ENCODE results near the gene FAM118B. TPM values are rescaled to one million over a fixed set of nuclear protein-coding genes. Genes with fewer than 3 reads are reported as not detected.
A peak's percentile ranks its signal among the peaks of the same experiment; 100 is the strongest.

The FAM118B gene
- total RNA-seq, 2 donors from 2014 or later: 6.7 to 36.9 TPM

GRCh38 chr11:126310992-126311310, 99.4 kb downstream of the FAM118B start:
- intact Hi-C loops (cut with DNase I): loop anchor here (5.0 kb wide), 1 partner anchor 166 kb away; no protein-coding TSS in a partner anchor
- DNase-seq: no peak
- H3K27ac ChIP-seq: no peak overlapping the region

GRCh38 chr11:126311401-126312291, 100.1 kb downstream of the FAM118B start:
- TF ChIP-seq POLR2A (IDR thresholded peaks at IDR 0.05) (no peak), CTCF (IDR thresholded peaks at IDR 0.05) (peak in 1 of 7 experiments; percentile 10)
- H3K4me3 ChIP-seq: no peak overlapping the region
- DNase-seq (no peak), ATAC-seq (no peak)
- H3K9me3 ChIP-seq: no peaks in the 10 kb centered on the region
- H3K27ac ChIP-seq: no peak overlapping the region
- intact Hi-C loops (cut with DNase I): loop anchor here (5.0 kb wide), 1 partner anchor 166 kb away; no protein-coding TSS in a partner anchor
- peaks cover 6% of the 10 kb centered on the region for H3K4me1 ChIP-seq
- WGBS, 2 donors: 74 to 91% methylated on average over 14 of the region's 14 CpGs
- no peaks in the 10 kb centered on the region for H3K36me3 ChIP-seq (replicated peaks in 1 of 2; ENCODE audit: insufficient read depth in 1 of 2, low read depth in 2 of 2)
- H3K27me3 ChIP-seq: no peaks in the 10 kb centered on the region

More at GRCh38 chr11:126310992-126311310, 99.4 kb downstream of the FAM118B start:
- no peak for ATAC-seq
- no peaks in the 10 kb centered on the region for H3K9me3 ChIP-seq
- H3K36me3 ChIP-seq (replicated peaks in 1 of 2; ENCODE audit: insufficient read depth in 1 of 2, low read depth in 2 of 2): no peaks in the 10 kb centered on the region
- no peaks in the 10 kb centered on the region for H3K27me3 ChIP-seq
- TF ChIP-seq CTCF (IDR thresholded peaks at IDR 0.05) (no peak), POLR2A (IDR thresholded peaks at IDR 0.05) (no peak)
- H3K4me1 ChIP-seq: peaks cover 6% of the 10 kb centered on the region
- WGBS, 2 donors: 75% methylated on average over 6 of the region's 6 CpGs
- no peak overlapping the region for H3K4me3 ChIP-seq

Small RNA genes within 50 kb of the gene (small RNA-seq; reads per million reads assigned to genes)
- gene AP001893.2 (not detected), gene RN7SL351P (not detected), gene RNU4-86P (not detected)

Other genes starting within 250 kb of the FAM118B start
- gene CDON, start 148.9 kb upstream of the FAM118B start, total RNA-seq: 1 to 10 TPM; 5.6 to 7.3 TPM
- gene RPUSD4, start 132 bp upstream of the FAM118B start, total RNA-seq: 10 to 100 TPM; 25.4 to 41.2 TPM
- 100 to 1,000 TPM; 120 to 191 TPM for gene SRPRA, start 57.1 kb downstream of the FAM118B start, total RNA-seq
- gene FOXRED1, start 57.4 kb downstream of the FAM118B start, total RNA-seq: 10 to 100 TPM in 1 of 2 donors, 1 to 10 TPM in 1; 9.3 to 19.1 TPM
- 10 to 100 TPM in 1 of 2 donors, 1 to 10 TPM in 1; 8.3 to 13.5 TPM for gene TIRAP, start 71.3 kb downstream of the FAM118B start, total RNA-seq
- gene DCPS, start 92.3 kb downstream of the FAM118B start, total RNA-seq: 10 to 100 TPM in 1 of 2 donors, 1 to 10 TPM in 1; 3.0 to 17.9 TPM
- gene ST3GAL4, start 143.9 kb downstream of the FAM118B start, total RNA-seq: 10 to 100 TPM in 1 of 2 donors, 1 to 10 TPM in 1; 7.5 to 14.8 TPM

Measured in body of pancreas (tissue), 4 donors.